RWPE2 (cell line): ENCODE data around the gene SEMA5A.

Experiments
- ATAC-seq: fragments of 200-7000 bp; cut with Tn5 transposase; 3 replicates; pipeline ENCODE4 v1.9.1; 2021; ENCODE audit warnings: low read depth
- DNase-seq: peaks from one replicate; pipeline ENCODE4 v3.0.0-alpha.2; 2020; ENCODE audit warnings: low spot score
- H3K27ac ChIP-seq: fragments of 450-650 bp; 2 replicates; pipeline ENCODE4 v1.5.1; 2017; ENCODE audit warnings: mild to moderate bottlenecking; ENCODE audit not compliant: poor library complexity, severe bottlenecking
- H3K27me3 ChIP-seq: fragments of 250-450 bp; sonication (Bioruptor Pico); 2 replicates; pipeline ENCODE4 v1.5.1; 2021; ENCODE audit warnings: mild to moderate bottlenecking, moderate library complexity; ENCODE audit not compliant: insufficient read depth, poor library complexity, severe bottlenecking
- H3K36me3 ChIP-seq: fragments of 250-450 bp; sonication (Bioruptor Pico); 2 replicates; pipeline ENCODE4 v1.5.1; 2020; ENCODE audit warnings: low read depth, mild to moderate bottlenecking, moderate library complexity
- H3K4me1 ChIP-seq: fragments of 250-450 bp; sonication (Bioruptor Pico); 2 replicates; pipeline ENCODE4 v1.5.1; 2021; ENCODE audit warnings: mild to moderate bottlenecking, moderate library complexity; ENCODE audit not compliant: insufficient read depth, poor library complexity, severe bottlenecking
- H3K4me3 ChIP-seq: fragments of 250-450 bp; sonication (Bioruptor Pico); 2 replicates; pipeline ENCODE4 v1.5.1; 2021; ENCODE audit warnings: mild to moderate bottlenecking, moderate library complexity; ENCODE audit not compliant: severe bottlenecking
- H3K9me3 ChIP-seq: fragments of 250-450 bp; sonication (Bioruptor Pico); 2 replicates; pipeline ENCODE4 v1.5.1; 2021; ENCODE audit warnings: mild to moderate bottlenecking, moderate library complexity; ENCODE audit not compliant: severe bottlenecking
- TF ChIP-seq, protein P1 (sequence below): fragments of 450-650 bp; IDR thresholded peaks from one replicate; pipeline ENCODE4 v1.5.1; 2017; ENCODE audit warnings: mild to moderate bottlenecking, moderate library complexity; ENCODE audit not compliant: poor library complexity, severe bottlenecking

SEMA5A gene

DNA sequence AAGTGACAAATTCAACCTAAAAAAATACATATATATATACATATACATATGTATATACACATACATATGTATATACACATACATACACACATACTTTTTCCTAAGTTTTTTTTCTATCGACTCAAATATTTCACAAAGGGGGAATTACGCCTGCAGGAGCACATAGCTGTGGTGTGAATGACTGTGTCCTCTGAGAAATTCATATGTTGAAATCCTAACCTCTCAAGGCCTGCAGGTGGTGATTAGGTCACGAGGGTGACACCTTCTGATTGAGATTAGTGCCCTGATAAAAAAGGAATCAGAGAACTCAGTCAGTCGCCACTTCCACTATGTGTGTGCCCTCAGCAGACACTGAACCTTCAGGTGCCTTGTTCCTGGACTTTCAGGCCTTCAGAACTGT, 248.7 kb downstream of the SEMA5A start:
- Histone ChIP-seq H3K4me3 (no peak overlapping the region), H3K9me3 (peaks cover 2% of the 10 kb centered on the region), H3K36me3 (no peaks in the 10 kb centered on the region), H3K27me3 (no peaks in the 10 kb centered on the region), H3K4me1 (no peaks in the 10 kb centered on the region), H3K27ac (no peak overlapping the region)
- DNase-seq (no peak), ATAC-seq (no peak)
- TF ChIP-seq, protein P1, sequence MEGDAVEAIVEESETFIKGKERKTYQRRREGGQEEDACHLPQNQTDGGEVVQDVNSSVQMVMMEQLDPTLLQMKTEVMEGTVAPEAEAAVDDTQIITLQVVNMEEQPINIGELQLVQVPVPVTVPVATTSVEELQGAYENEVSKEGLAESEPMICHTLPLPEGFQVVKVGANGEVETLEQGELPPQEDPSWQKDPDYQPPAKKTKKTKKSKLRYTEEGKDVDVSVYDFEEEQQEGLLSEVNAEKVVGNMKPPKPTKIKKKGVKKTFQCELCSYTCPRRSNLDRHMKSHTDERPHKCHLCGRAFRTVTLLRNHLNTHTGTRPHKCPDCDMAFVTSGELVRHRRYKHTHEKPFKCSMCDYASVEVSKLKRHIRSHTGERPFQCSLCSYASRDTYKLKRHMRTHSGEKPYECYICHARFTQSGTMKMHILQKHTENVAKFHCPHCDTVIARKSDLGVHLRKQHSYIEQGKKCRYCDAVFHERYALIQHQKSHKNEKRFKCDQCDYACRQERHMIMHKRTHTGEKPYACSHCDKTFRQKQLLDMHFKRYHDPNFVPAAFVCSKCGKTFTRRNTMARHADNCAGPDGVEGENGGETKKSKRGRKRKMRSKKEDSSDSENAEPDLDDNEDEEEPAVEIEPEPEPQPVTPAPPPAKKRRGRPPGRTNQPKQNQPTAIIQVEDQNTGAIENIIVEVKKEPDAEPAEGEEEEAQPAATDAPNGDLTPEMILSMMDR, result no peak

DNA sequence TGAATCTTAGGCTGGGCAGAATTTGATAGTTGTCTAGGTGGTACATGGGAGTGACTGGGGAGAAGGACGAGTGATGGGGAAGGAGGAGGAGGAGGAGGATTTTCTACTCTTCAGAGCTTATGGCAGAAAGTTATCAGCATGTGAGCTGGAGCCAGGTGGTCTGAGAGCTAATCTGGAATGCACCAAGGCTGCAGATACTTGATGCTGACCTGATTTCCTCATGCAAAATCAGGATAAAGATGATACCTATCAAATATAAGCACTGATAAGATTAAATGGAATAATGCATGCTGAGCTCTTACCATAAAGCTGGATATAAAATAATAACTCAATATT, 250.4 kb downstream of the SEMA5A start:
- ATAC-seq (no peak), DNase-seq (no peak)
- Histone ChIP-seq H3K4me1 (no peaks in the 10 kb centered on the region), H3K36me3 (no peaks in the 10 kb centered on the region), H3K9me3 (peaks cover 2% of the 10 kb centered on the region), H3K27ac (no peak overlapping the region), H3K4me3 (no peak overlapping the region), H3K27me3 (no peaks in the 10 kb centered on the region)
- TF ChIP-seq, protein P1, result no peak

DNA sequence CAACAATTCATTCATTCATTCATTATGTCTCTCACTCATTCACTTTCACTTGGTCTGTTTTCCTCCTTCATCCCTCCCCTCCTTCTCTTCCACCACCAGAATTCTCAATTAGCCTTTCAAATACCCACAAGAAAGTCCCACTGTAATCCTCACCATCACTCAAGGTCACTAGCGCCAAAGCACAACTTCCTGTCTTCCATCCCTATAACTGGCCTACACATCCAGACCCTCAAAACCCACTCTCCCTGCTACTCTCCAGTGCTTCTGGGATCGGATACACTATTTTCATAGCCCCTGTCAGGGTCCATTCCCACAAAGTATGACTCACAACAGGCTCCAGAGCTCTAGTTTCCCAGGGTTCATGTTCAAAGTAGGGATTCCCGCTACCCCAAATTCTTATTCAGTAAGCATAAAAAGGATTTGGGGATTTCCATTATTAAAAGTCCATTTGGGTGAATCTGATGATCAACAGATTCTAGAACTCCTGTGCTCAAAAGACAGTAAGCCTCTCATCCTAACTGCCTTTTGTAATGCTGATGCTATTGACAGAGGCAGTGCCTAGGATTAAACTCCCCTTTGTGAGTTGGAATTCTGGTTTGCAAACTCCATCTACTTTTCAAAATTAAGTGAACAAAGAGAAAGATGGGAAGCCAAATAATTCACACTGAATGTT, 250.9 kb downstream of the SEMA5A start:
- no peaks in the 10 kb centered on the region for H3K36me3 ChIP-seq
- peaks cover 2% of the 10 kb centered on the region for H3K9me3 ChIP-seq
- no peak for ATAC-seq
- no peaks in the 10 kb centered on the region for H3K4me1 ChIP-seq
- TF ChIP-seq, protein P1, result no peak
- DNase-seq, result no peak
- no peak overlapping the region for H3K27ac ChIP-seq
- no peaks in the 10 kb centered on the region for H3K27me3 ChIP-seq
- H3K4me3 ChIP-seq, result no peak overlapping the region

DNA sequence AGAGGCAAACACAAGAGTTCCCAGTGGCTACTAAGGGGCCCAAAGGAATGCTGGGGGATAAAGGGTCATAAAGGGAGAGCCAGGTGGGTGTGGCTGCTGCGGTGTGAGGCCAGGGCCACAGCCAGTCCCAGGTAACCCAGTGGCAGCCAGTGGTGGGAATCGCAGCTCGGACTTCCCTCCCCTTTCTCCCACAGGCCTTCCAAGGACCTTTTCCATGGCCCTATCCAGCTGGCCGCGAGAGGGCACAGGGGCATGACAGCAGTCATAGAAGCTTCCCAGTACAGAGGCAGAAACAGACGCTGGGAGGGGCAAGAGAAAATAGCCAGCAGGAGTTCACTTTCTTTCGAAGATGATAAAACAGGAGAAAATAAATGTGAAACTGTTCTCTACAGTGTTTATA, 257.6 kb downstream of the SEMA5A start:
- H3K9me3 ChIP-seq, result no peaks in the 10 kb centered on the region
- no peak overlapping the region for H3K27ac ChIP-seq
- ATAC-seq (no peak), DNase-seq (no peak)
- H3K4me1 ChIP-seq, result no peaks in the 10 kb centered on the region
- no peaks in the 10 kb centered on the region for H3K27me3 ChIP-seq
- no peaks in the 10 kb centered on the region for H3K36me3 ChIP-seq
- no peak overlapping the region for H3K4me3 ChIP-seq
- TF ChIP-seq, protein P1, result no peak

DNA sequence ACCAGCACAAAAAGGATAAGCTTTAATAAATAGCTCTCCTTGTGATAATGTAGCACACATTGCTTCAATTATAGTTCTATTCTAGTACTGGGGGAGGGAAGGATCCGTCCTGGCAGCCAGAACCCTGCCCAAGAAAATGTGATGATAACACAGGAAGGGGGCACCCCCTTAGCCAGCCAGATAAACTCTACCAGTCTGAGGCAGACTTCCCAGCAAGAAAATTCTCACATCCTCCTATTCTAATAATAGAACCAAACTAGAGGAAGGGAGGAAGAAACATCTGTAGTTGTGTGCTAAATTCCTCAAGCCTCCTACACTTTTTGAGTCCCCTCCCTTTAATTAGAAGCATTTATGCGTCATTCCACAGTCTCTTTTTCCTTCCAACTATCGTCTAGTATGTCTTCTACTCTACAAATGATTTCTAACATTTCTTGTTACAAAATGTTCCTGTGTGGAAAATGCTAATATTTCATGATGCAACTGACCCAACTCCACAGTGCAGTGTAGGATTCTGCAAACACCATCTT, 261.0 kb downstream of the SEMA5A start:
- TF ChIP-seq, protein P1, result no peak
- H3K4me3 ChIP-seq, result no peak overlapping the region
- H3K9me3 ChIP-seq, result no peaks in the 10 kb centered on the region
- ATAC-seq (no peak), DNase-seq (no peak)
- H3K36me3 ChIP-seq, result no peaks in the 10 kb centered on the region
- H3K27me3 ChIP-seq, result no peaks in the 10 kb centered on the region
- no peaks in the 10 kb centered on the region for H3K4me1 ChIP-seq
- H3K27ac ChIP-seq, result no peak overlapping the region
